Glutamatergic neuron (in vitro differentiated cells): Measurements from ENCODE around the gene BBX. TPM values are rescaled to one million over a fixed set of nuclear protein-coding genes. Genes with fewer than 3 reads are reported as not detected.

Experiments used
- DNase-seq: peaks from one replicate; pipeline ENCODE4 v3.0.0; 2022
- H3K27ac Mint-ChIP-seq: one replicate; pipeline ENCODE4 v1.8.0; 2020; ENCODE audit warnings: mild to moderate bottlenecking, mixed read lengths, inconsistent platforms; ENCODE audit not compliant: unreplicated experiment
- H3K27me3 Mint-ChIP-seq: one replicate; pipeline ENCODE4 v1.8.0; 2020; ENCODE audit warnings: mild to moderate bottlenecking, moderate library complexity, mixed read lengths, inconsistent platforms; ENCODE audit not compliant: unreplicated experiment
- H3K36me3 Mint-ChIP-seq: one replicate; pipeline ENCODE4 v1.8.0; 2020; ENCODE audit warnings: mild to moderate bottlenecking, mixed read lengths, inconsistent platforms; ENCODE audit not compliant: unreplicated experiment
- H3K4me1 Mint-ChIP-seq: one replicate; pipeline ENCODE4 v1.8.0; 2020; ENCODE audit warnings: mild to moderate bottlenecking, low read depth, mixed read lengths, inconsistent platforms; ENCODE audit not compliant: unreplicated experiment
- H3K4me3 Mint-ChIP-seq: one replicate; pipeline ENCODE4 v1.8.0; 2020; ENCODE audit warnings: mild to moderate bottlenecking, mixed read lengths, inconsistent platforms; ENCODE audit not compliant: unreplicated experiment
- H3K9me3 Mint-ChIP-seq: one replicate; pipeline ENCODE4 v1.8.0; 2020; ENCODE audit warnings: mild to moderate bottlenecking, moderate library complexity, mixed read lengths, inconsistent platforms; ENCODE audit not compliant: unreplicated experiment
- total RNA-seq: library from RNA; stranded (reverse); fragmentation: NEBNext Ultra II Directional; extraction: Animal tissue kit (Norgen Biotek cat#: 25700); gene quantifications from one replicate; pipeline ENCODE4 v1.2.1, GENCODE V29; 2021; ENCODE audit not compliant: unreplicated experiment
- TF ChIP-seq, protein P1 (sequence below): fragments of 200-600 bp; sonication (generic); IDR thresholded peaks from one replicate; pipeline ENCODE4 v1.5.0; 2021; ENCODE audit not compliant: partially characterized antibody, unreplicated experiment

Gene BBX
- total RNA-seq, 1 donor from 2014 or later = 71.0 TPM

DNA sequence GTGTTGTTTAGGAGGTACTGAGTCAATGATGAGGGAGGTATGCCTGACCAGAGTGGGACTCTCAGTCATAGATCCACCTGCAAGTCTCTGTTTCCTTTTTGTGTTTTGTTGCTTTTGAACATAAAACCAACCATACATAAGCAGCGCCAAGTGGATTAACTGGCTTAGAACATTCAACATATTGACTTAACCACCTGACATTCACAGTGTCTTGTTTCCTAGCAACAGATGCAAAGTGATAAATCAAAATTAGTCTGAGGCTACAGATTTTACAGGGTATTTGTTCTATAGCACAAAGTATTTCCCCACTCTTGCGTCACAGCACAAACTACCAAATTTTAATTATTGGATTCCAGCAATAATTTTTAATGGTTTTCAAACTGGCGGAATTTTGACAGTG, 283.8 kb downstream of the BBX start:
- H3K4me1 Mint-ChIP-seq = peaks cover 10% of the 10 kb centered on the region
- DNase-seq = no peak
- H3K27me3 Mint-ChIP-seq = no peaks in the 10 kb centered on the region
- no peak overlapping the region for H3K27ac Mint-ChIP-seq
- TF ChIP-seq, protein P1, sequence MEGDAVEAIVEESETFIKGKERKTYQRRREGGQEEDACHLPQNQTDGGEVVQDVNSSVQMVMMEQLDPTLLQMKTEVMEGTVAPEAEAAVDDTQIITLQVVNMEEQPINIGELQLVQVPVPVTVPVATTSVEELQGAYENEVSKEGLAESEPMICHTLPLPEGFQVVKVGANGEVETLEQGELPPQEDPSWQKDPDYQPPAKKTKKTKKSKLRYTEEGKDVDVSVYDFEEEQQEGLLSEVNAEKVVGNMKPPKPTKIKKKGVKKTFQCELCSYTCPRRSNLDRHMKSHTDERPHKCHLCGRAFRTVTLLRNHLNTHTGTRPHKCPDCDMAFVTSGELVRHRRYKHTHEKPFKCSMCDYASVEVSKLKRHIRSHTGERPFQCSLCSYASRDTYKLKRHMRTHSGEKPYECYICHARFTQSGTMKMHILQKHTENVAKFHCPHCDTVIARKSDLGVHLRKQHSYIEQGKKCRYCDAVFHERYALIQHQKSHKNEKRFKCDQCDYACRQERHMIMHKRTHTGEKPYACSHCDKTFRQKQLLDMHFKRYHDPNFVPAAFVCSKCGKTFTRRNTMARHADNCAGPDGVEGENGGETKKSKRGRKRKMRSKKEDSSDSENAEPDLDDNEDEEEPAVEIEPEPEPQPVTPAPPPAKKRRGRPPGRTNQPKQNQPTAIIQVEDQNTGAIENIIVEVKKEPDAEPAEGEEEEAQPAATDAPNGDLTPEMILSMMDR = no peak
- no peaks in the 10 kb centered on the region for H3K9me3 Mint-ChIP-seq
- H3K4me3 Mint-ChIP-seq = no peak overlapping the region
- no peaks in the 10 kb centered on the region for H3K36me3 Mint-ChIP-seq

DNA sequence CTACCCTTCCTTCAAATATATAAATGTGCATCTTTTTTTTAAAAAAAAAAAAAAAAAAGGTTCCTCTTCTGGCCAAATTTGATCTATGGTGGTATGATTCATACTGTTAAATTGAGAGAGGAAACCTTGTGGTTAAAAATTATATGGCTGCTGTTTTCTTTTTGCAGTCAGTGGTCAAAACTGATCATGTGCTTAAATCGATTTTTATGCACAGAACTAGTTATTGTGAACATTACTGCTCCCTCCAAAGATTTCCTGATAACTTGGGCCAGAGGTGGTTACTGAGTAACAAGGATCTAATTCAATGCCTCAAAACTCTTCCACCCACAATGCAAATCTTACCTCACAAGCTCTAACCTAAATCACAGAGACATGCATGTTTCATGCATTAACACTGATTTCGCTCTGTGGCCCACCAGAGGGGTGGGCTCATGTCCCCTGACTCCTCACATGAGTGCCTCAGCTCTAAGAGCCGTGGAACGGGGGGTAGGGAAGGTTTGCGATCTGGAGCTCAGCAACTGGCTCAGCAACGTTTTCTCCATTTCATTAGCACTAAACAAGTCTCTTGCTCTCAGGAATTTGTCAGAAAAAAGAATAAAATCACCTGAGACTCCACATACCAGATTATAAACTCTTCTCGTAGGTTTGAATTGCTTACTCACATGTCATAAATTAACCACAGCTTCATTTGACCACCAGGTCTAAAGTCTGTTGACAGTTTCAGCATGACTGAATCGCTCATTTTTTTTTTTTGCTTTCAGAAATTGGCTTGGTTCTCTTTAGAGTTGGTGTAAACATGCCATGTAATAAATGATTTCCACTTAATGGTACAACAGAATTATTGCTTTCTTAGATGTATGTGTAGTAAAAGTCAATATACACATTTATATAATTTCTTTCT, 287.7 kb downstream of the BBX start:
- peaks cover 1% of the 10 kb centered on the region for H3K4me1 Mint-ChIP-seq
- H3K9me3 Mint-ChIP-seq = no peaks in the 10 kb centered on the region
- no peak overlapping the region for H3K27ac Mint-ChIP-seq
- H3K36me3 Mint-ChIP-seq = no peaks in the 10 kb centered on the region
- no peak overlapping the region for H3K4me3 Mint-ChIP-seq
- DNase-seq = no peak
- no peaks in the 10 kb centered on the region for H3K27me3 Mint-ChIP-seq
- TF ChIP-seq, protein P1 = no peak

DNA sequence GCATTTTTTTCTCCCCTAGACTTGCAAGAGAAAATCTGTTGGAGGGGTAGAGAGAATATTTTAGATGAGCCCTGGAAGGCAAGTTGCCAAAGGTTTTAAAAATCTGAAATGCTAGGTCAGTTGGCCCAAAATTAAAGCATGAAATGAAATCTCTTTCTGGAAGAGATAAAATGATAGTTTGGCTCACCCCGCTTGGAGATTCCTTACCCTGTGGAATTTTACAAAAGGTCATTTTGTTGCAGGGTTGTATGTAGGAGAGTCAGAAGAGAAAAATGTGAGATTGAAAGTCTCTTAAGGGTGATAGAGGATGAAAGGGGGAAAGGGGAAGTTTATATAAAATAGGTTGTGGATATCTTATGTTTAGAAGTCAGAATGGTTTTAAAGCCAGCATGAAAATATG, 290.3 kb downstream of the BBX start:
- no peak for DNase-seq
- Mint-ChIP-seq H3K27me3 (no peaks in the 10 kb centered on the region), H3K27ac (no peak overlapping the region), H3K36me3 (no peaks in the 10 kb centered on the region), H3K4me1 (peaks cover 1% of the 10 kb centered on the region), H3K4me3 (no peak overlapping the region), H3K9me3 (no peaks in the 10 kb centered on the region)
- TF ChIP-seq, protein P1 = no peak

DNA sequence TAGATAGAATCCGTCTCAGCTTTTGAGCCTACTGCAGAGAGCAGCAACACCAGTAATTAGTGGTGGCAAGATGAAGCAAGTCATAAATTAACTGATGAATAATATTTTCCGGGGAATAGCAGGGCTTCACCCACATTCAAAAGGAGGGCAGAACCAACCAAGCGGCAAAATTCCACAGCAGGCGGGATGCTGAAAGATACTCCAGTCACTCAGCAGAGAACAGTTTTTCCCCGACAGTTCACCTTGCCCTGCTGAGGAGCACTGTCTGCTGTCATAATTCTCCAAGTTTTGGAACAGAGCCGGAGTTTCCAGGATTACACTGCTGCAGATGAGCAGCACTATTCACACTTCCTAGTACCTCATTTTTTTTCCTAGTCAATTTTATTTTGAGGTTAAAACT, 293.3 kb downstream of the BBX start:
- Mint-ChIP-seq H3K27me3 (no peaks in the 10 kb centered on the region), H3K4me3 (no peak overlapping the region), H3K4me1 (no peaks in the 10 kb centered on the region), H3K9me3 (no peaks in the 10 kb centered on the region), H3K36me3 (no peaks in the 10 kb centered on the region), H3K27ac (no peak overlapping the region)
- TF ChIP-seq, protein P1 = no peak
- DNase-seq = no peak

DNA sequence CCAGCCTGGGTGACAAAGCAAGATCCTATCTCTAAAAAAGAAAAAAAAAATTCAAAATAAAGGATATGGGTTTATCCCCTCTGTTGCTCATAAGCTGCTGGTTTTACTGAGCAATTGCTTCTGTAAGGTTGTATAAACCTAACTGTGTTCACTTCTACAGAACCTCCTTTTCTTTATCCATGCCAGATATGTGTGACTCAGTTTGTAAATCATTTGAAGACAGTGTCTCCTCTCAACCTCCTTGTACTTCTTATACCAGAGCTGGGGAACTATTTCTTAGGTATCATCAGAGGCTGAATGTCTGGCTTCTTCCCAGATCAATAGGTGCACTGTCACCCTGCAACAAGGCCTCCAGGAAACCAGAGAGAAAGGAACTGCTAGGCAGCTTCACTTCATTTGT, 294.3 kb downstream of the BBX start:
- no peaks in the 10 kb centered on the region for H3K27me3 Mint-ChIP-seq
- H3K4me3 Mint-ChIP-seq = no peak overlapping the region
- no peak overlapping the region for H3K27ac Mint-ChIP-seq
- H3K4me1 Mint-ChIP-seq = peaks cover 5% of the 10 kb centered on the region
- TF ChIP-seq, protein P1 = no peak
- no peaks in the 10 kb centered on the region for H3K9me3 Mint-ChIP-seq
- H3K36me3 Mint-ChIP-seq = no peaks in the 10 kb centered on the region
- no peak for DNase-seq
